CD14-positive monocyte (primary cell): ENCODE measurements around the gene BRF1. TPM values are rescaled to one million over a fixed set of nuclear protein-coding genes. Genes with fewer than 3 reads are reported as not detected.

Experiments
- DNase-seq, 3 donors: peaks; one replicate each; pipeline ENCODE4 v3.0.0-alpha.2; 2011 to 2022
- H2AFZ ChIP-seq: 2 replicates; pipeline ENCODE4 v1.6.0; 2012; ENCODE audit warnings: mild to moderate bottlenecking, low read depth, low read length, inconsistent platforms; ENCODE audit not compliant: insufficient read depth, poor library complexity, severe bottlenecking
- H3K27ac ChIP-seq, 2 donors: 1 replicate in 1 of 2; 2 replicates in 1 of 2; pipeline ENCODE4 v1.5.1; 2012 to 2013; ENCODE audit warnings: low read length in 2 of 2, control low read depth in 1 of 2, inconsistent platforms in 1 of 2, low read depth in 1 of 2, mild to moderate bottlenecking in 1 of 2
- H3K27me3 ChIP-seq, 2 donors: one replicate each; pipeline versions ENCODE4 v1.6.0 to v1.6.1; 2011 to 2013; ENCODE audit warnings: low read length in 2 of 2; ENCODE audit not compliant: control insufficient read depth in 2 of 2, insufficient read depth in 2 of 2
- H3K36me3 ChIP-seq, 2 donors: replicated peaks in 1 of 2; 1 replicate in 1 of 2; 2 replicates in 1 of 2; pipeline versions ENCODE4 v1.5.1 to v1.6.1; 2012 to 2013; ENCODE audit warnings: low read length in 2 of 2, control low read depth in 1 of 2, inconsistent platforms in 1 of 2, mild to moderate bottlenecking in 1 of 2; ENCODE audit not compliant: insufficient read depth in 2 of 2, control insufficient read depth in 1 of 2
- H3K4me1 ChIP-seq, 2 donors: 1 replicate in 1 of 2; 2 replicates in 1 of 2; pipeline versions ENCODE4 v1.5.1 to v1.6.1; 2012 to 2013; ENCODE audit warnings: low read length in 2 of 2, control low read depth in 1 of 2, inconsistent platforms in 1 of 2, mild to moderate bottlenecking in 1 of 2, moderate library complexity in 1 of 2; ENCODE audit not compliant: insufficient read depth in 2 of 2, control insufficient read depth in 1 of 2
- H3K4me2 ChIP-seq: replicated peaks from 2 replicates; pipeline ENCODE3; 2012; ENCODE audit warnings: low read length, moderate library complexity, mild to moderate bottlenecking; ENCODE audit not compliant: poor library complexity, severe bottlenecking; ENCODE audit errors: extremely low read depth
- H3K4me3 ChIP-seq, 3 experiments: fragments of 200-600 bp in 1 of 3; sonication (generic) in 1 of 3; replicated peaks in 1 of 3; 1 replicate in 2 of 3; 2 replicates in 1 of 3; pipeline ENCODE4 v1.5.1; 2011 to 2013; ENCODE audit warnings: low read length in 3 of 3, mild to moderate bottlenecking in 3 of 3, control low read depth in 2 of 3, low read depth in 2 of 3, inconsistent platforms in 1 of 3, moderate library complexity in 1 of 3
- H3K79me2 ChIP-seq: 2 replicates; pipeline ENCODE4 v1.6.0; 2012; ENCODE audit warnings: mild to moderate bottlenecking, control low read depth, inconsistent platforms, low read length, moderate library complexity; ENCODE audit not compliant: insufficient read depth
- H3K9ac ChIP-seq: 2 replicates; pipeline ENCODE4 v1.6.0; 2017; ENCODE audit warnings: low read length, mild to moderate bottlenecking; ENCODE audit not compliant: insufficient read depth, poor library complexity, severe bottlenecking
- H3K9me3 ChIP-seq, 2 donors: replicated peaks in 1 of 2; 1 replicate in 1 of 2; 2 replicates in 1 of 2; pipeline versions ENCODE4 v1.5.1 to v1.6.1; 2012 to 2013; ENCODE audit warnings: low read length in 2 of 2, control low read depth in 1 of 2; ENCODE audit not compliant: control insufficient read depth in 1 of 2, insufficient read depth in 1 of 2
- H4K20me1 ChIP-seq: 2 replicates; pipeline ENCODE4 v1.6.0; 2012; ENCODE audit warnings: mild to moderate bottlenecking, low read length, control low read depth, moderate library complexity; ENCODE audit not compliant: insufficient read depth
- H3K27ac Mint-ChIP-seq, 7 donors: one replicate each; pipeline ENCODE4 v1.8.0; 2020; ENCODE audit warnings: mild to moderate bottlenecking in 7 of 7, mixed read lengths in 7 of 7, moderate library complexity in 6 of 7, inconsistent platforms in 2 of 7
- H3K27me3 Mint-ChIP-seq, 3 donors: one replicate each; pipeline ENCODE4 v1.8.0; 2021 to 2022; ENCODE audit warnings: low read depth in 3 of 3, mild to moderate bottlenecking in 3 of 3, mixed read lengths in 3 of 3, moderate library complexity in 3 of 3, inconsistent platforms in 1 of 3
- H3K36me3 Mint-ChIP-seq, 2 donors: one replicate each; pipeline ENCODE4 v1.8.0; 2020; ENCODE audit warnings: mixed read lengths in 2 of 2, inconsistent platforms in 1 of 2, mild to moderate bottlenecking in 1 of 2
- H3K4me1 Mint-ChIP-seq: one replicate; pipeline ENCODE4 v1.8.0; 2020; ENCODE audit warnings: mild to moderate bottlenecking, mixed read lengths
- H3K4me3 Mint-ChIP-seq, 2 donors: one replicate each; pipeline ENCODE4 v1.8.0; 2020; ENCODE audit warnings: mild to moderate bottlenecking in 2 of 2, mixed read lengths in 2 of 2, moderate library complexity in 1 of 2
- H3K9me3 Mint-ChIP-seq, 7 donors: one replicate each; pipeline ENCODE4 v1.8.0; 2020 to 2022; ENCODE audit warnings: mixed read lengths in 7 of 7, mild to moderate bottlenecking in 6 of 7, moderate library complexity in 6 of 7, inconsistent platforms in 2 of 7
- WGBS: methylation state at CpG from one replicate; pipeline ENCODE4 v1.1.5; 2013; ENCODE audit warnings: missing lambda C conversion rate; ENCODE audit not compliant: insufficient coverage; 5-methylcytosine and 5-hydroxymethylcytosine counted together
- intact Hi-C, 2 donors: fragments of 100-400 bp; cut with micrococcal nuclease; formaldehyde crosslinking; loops; one replicate each; pipeline versions ENCODE4 v1.15.0 to v1.15.1; 2023
- polyA plus RNA-seq, 3 donors: library from polyadenylated mRNA; depleted of rRNA in 1 of 3; unstranded in 2 of 3; stranded (reverse) in 1 of 3; fragments of 300-500 nt in 2 of 3; fragments of >200 nt in 1 of 3; fragmentation: Illumina TruSeq in 2 of 3; gene quantifications; 1 replicate in 2 of 3; 2 replicates in 1 of 3; pipeline ENCODE4 v1.2.3, GENCODE V29; 2012 to 2021
- TF ChIP-seq, protein P1 (sequence below): fragments of 200-600 bp; IDR thresholded peaks from one replicate; pipeline ENCODE4 v1.8.0; 2022; ENCODE audit warnings: antibody characterized with exemption, mild to moderate bottlenecking

Gene BRF1
- polyA plus RNA-seq, 3 donors, result 2.3 to 20.5 (median 2.5) TPM

DNA sequence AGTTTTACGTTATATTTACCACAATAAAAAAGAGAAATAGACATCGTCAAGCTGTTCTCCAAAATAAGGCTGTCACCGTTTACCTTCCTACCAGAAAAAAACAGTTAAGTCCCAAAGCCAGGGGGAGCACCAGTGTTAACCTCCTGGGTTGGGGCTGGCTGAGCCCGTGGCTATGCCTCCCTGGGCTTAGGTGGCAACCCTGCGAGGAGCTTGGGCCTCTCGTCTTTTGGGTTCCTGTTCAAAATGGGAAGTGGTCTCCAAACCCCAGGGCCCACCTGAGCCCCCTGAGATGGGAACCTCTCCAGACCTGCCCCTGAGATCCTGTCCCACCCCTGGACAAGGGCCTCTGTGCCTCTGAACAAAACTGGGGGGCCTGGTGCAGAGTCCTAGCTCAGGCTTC, 36.6 kb upstream of the BRF1 start:
- H3K9me3 ChIP-seq, result no peaks in the 10 kb centered on the region
- H3K27ac Mint-ChIP-seq, result peak overlapping the region in 1 of 7 donors; percentile 61
- peaks cover 6% of the 10 kb centered on the region for H3K79me2 ChIP-seq
- no peak overlapping the region for H3K9ac ChIP-seq
- 55% methylated on average over 4 of the region's 6 CpGs for WGBS
- H3K4me3 ChIP-seq, result no peak overlapping the region
- intact Hi-C loops, result no loop called here
- no peak overlapping the region for H3K27ac ChIP-seq
- peaks cover 10 to 16% of the 10 kb centered on the region in 2 donors for H3K36me3 Mint-ChIP-seq
- H3K4me2 ChIP-seq, result no peak overlapping the region
- no peaks in the 10 kb centered on the region for H3K36me3 ChIP-seq
- DNase-seq, result no peak
- H3K27me3 Mint-ChIP-seq, result peaks cover 3 to 12% (median 5%) of the 10 kb centered on the region in 3 donors
- H3K4me1 Mint-ChIP-seq, result peaks cover 22% of the 10 kb centered on the region
- no peak overlapping the region for H2AFZ ChIP-seq
- no peak overlapping the region for H3K4me3 Mint-ChIP-seq
- TF ChIP-seq, protein P1, sequence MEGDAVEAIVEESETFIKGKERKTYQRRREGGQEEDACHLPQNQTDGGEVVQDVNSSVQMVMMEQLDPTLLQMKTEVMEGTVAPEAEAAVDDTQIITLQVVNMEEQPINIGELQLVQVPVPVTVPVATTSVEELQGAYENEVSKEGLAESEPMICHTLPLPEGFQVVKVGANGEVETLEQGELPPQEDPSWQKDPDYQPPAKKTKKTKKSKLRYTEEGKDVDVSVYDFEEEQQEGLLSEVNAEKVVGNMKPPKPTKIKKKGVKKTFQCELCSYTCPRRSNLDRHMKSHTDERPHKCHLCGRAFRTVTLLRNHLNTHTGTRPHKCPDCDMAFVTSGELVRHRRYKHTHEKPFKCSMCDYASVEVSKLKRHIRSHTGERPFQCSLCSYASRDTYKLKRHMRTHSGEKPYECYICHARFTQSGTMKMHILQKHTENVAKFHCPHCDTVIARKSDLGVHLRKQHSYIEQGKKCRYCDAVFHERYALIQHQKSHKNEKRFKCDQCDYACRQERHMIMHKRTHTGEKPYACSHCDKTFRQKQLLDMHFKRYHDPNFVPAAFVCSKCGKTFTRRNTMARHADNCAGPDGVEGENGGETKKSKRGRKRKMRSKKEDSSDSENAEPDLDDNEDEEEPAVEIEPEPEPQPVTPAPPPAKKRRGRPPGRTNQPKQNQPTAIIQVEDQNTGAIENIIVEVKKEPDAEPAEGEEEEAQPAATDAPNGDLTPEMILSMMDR, result no peak
- H4K20me1 ChIP-seq, result peaks cover 71% of the 10 kb centered on the region
- peaks cover 7% of the 10 kb centered on the region in 2 donors for H3K4me1 ChIP-seq
- H3K27me3 ChIP-seq, result no peaks in the 10 kb centered on the region
- H3K9me3 Mint-ChIP-seq, result peaks cover 0 to 7% (median 0%) of the 10 kb centered on the region in 7 donors

DNA sequence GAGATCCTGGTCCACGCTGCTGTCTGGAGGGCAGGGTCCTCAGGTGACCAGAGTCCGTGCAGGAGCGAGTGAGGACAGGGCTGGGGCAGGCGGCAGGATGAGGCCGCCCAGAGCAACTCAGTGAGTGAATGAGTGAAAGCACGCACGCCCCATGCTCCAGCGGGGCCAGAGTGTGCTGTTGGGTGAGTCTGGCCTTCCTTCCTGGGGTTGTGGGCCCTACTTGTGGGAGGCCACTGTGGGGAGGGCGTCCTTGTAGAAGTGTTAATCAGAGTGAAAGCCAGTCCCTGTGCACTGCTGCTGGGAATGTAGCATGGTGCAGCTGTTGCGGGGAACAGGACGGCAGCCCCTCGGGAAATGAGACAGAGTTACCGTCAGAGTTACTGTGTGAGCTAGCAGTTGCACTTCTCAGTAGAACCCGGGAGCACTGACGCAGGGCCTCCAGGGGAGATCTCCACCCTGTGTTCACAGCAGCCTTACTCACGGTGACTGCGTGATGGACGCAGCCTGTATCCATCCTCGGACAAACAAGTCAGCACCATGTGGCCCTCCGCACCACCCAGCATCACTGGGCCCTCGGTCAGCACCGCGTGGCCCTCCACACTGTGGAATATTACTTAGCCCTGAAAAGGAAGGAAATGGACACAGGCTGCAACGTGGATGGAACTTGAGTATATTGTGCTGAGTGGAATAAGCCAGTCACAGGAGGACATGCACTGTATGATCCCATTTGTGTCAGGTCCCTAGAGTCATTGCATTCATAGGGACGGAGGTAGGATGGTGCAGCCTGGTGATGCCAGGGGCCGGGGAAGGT, 35.9 kb upstream of the BRF1 start:
- Mint-ChIP-seq H3K9me3 (peaks cover 0 to 7% (median 0%) of the 10 kb centered on the region in 7 donors), H3K36me3 (peaks cover 10 to 11% of the 10 kb centered on the region in 2 donors), H3K27ac (no peak overlapping the region), H3K4me1 (peaks cover 29% of the 10 kb centered on the region), H3K4me3 (no peak overlapping the region), H3K27me3 (peaks cover 3 to 12% (median 5%) of the 10 kb centered on the region in 3 donors)
- peaks cover 6% of the 10 kb centered on the region for H3K79me2 ChIP-seq
- H3K9me3 ChIP-seq, result no peaks in the 10 kb centered on the region
- intact Hi-C loops, result no loop called here
- H3K27ac ChIP-seq, result no peak overlapping the region
- no peak overlapping the region for H2AFZ ChIP-seq
- H4K20me1 ChIP-seq, result peaks cover 73% of the 10 kb centered on the region
- no peak overlapping the region for H3K4me2 ChIP-seq
- H3K36me3 ChIP-seq, result no peaks in the 10 kb centered on the region
- no peak overlapping the region for H3K4me3 ChIP-seq
- no peak overlapping the region for H3K9ac ChIP-seq
- DNase-seq, result no peak
- H3K27me3 ChIP-seq, result no peaks in the 10 kb centered on the region
- peaks cover 7% of the 10 kb centered on the region in 2 donors for H3K4me1 ChIP-seq
- WGBS, result 98% methylated on average over 18 of the region's 26 CpGs
- TF ChIP-seq, protein P1, result no peak
